ENCODE results near the gene CLPTM1L. TPM values are rescaled to one million over a fixed set of nuclear protein-coding genes. Genes with fewer than 3 reads are reported as not detected.
A peak's percentile ranks its signal among the peaks of the same experiment; 100 is the strongest.

CLPTM1L gene
- polyA plus RNA-seq, 2 of the 4 experiments (the other 2 are of a cell fraction) = 171 to 173 TPM

DNA sequence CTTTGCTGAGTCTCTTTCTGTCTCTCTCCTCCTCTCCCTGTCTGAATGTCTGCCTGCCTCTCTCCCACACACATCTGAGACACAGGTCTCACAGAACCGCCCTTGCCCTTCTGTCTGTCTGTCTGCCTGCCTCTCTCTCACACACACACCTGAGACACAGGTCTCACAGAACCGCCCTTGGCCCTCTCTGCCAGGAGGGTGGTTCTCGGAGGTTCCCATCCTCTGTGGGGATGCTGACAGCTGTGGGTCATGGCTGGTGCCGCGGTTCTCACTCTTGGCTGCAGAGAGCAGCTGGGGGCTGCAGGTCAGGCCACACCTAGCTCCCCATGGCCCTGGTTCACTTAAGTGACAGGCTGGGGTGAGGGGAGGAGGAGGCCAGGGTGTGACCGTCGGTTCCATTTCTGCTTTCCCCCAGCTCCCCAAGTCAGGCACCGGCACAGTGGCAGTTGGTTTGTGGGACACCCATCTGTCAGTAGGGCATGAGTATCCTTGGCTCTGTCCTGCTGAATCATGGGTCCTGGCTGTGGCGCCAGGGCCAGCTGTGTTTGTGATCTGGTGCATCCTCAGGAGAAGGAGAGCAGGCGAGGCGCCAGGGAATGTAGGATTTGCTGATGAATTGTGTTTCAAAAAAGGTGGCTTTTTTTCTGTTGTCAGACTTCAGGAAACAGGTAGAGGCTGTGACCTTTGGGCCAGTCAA, 42.3 kb upstream of the CLPTM1L start:
- POLR2A ChIA-PET = no interaction called here
- Histone ChIP-seq H3K4me2 (no peak overlapping the region), H3K9me3 (no peaks in the 10 kb centered on the region), H3K4me1 (0 out of 3 replicates have a peak, but pooled peaks cover 3% of the 10 kb centered on the region), H3K27ac (no peak overlapping the region), H3K4me3 (no peak overlapping the region)
- DNase-seq (ENCODE audit: low read depth in 1 of 2, low spot score in 1 of 2) (no peak), ATAC-seq (no peak), FAIRE-seq (no peak)
- no peak for TF ChIP-seq HDAC2 (IDR thresholded peaks at IDR 0.05)
- TF ChIP-seq CBX8 (IDR thresholded peaks at IDR 0.05) = no peak
- no peak for TF ChIP-seq FOXS1 (CRISPR knock-in tag; IDR thresholded peaks at IDR 0.05)
- TF ChIP-seq, protein P1, sequence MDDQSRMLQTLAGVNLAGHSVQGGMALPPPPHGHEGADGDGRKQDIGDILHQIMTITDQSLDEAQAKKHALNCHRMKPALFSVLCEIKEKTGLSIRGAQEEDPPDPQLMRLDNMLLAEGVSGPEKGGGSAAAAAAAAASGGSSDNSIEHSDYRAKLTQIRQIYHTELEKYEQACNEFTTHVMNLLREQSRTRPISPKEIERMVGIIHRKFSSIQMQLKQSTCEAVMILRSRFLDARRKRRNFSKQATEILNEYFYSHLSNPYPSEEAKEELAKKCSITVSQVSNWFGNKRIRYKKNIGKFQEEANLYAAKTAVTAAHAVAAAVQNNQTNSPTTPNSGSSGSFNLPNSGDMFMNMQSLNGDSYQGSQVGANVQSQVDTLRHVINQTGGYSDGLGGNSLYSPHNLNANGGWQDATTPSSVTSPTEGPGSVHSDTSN (IDR thresholded peaks at IDR 0.05) = no peak
- TF ChIP-seq MAZ (IDR thresholded peaks at IDR 0.05; ENCODE audit: borderline replicate concordance, low read depth, low read length) = no peak
- no peak for TF ChIP-seq HOXA7 (CRISPR knock-in tag; IDR thresholded peaks at IDR 0.05)
- TF ChIP-seq ESRRA (IDR thresholded peaks at IDR 0.05; ENCODE audit: borderline replicate concordance, low read length) = no peak
- no peak for TF ChIP-seq SMC3 (IDR thresholded peaks at IDR 0.05)
- no peak for TF ChIP-seq NR3C1 (IDR thresholded peaks at IDR 0.05)
- no peak for TF ChIP-seq CEBPB (IDR thresholded peaks at IDR 0.05)
- no peak for TF ChIP-seq BHLHE40 (IDR thresholded peaks at IDR 0.05; ENCODE audit: low read depth, low read length)
- no peak for TF ChIP-seq JUN (IDR thresholded peaks at IDR 0.05)
- TF ChIP-seq CHD2 (IDR thresholded peaks at IDR 0.05; ENCODE audit: low read length, partially characterized antibody) = no peak
- 76% methylated on average over 11 of the region's 11 CpGs for WGBS (ENCODE audit: missing lambda C conversion rate)
- CTCF ChIA-PET = no interaction called here

DNA sequence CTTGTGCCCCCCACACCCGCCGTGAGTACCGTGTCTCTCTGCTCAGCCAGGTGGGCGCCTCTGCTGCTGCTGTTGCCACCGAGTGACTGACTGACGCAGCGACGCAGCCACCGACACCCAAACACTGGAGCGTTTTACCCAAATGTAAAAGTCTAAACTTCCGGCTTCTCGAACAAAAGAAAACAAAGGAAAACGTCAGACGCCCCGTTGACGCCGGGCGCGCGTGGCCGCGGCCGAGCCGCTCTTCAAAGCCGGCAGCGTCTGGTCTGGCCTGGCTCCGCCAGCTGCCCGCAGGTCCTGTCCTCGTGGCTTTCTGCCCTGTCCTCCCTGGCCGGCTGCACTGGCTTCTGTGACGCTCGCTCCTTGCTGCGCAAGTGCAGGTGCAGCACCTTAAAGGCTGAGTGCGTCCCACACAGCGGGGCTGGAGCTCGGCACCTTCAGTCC, 41.4 kb upstream of the CLPTM1L start:
- no peak for TF ChIP-seq SMC3 (IDR thresholded peaks at IDR 0.05)
- 8% methylated on average over 28 of the region's 36 CpGs for WGBS (ENCODE audit: missing lambda C conversion rate)
- peak; percentile 36 to 56; a peak in 5 of 6 replicates for ATAC-seq
- ChIA-PET POLR2A (interaction anchor here (1.2 kb wide), 1 partner anchor 248 kb away, joined by 3 read pairs; no protein-coding TSS in a partner anchor), CTCF (no interaction called here)
- no peak for FAIRE-seq
- no peaks in the 10 kb centered on the region for H3K9me3 ChIP-seq
- H3K4me2 ChIP-seq = peak overlapping the region; percentile 86
- peak overlapping the region; percentile 57 for H3K4me3 ChIP-seq
- H3K4me1 ChIP-seq = 0 out of 3 replicates have a peak, but pooled peaks cover 3% of the 10 kb centered on the region
- H3K27ac ChIP-seq = peak overlapping the region; percentile 60 to 85
- DNase-seq (ENCODE audit: low read depth in 1 of 2, low spot score in 1 of 2) = peak in 1 of 2 experiments; percentile 26

DNA sequence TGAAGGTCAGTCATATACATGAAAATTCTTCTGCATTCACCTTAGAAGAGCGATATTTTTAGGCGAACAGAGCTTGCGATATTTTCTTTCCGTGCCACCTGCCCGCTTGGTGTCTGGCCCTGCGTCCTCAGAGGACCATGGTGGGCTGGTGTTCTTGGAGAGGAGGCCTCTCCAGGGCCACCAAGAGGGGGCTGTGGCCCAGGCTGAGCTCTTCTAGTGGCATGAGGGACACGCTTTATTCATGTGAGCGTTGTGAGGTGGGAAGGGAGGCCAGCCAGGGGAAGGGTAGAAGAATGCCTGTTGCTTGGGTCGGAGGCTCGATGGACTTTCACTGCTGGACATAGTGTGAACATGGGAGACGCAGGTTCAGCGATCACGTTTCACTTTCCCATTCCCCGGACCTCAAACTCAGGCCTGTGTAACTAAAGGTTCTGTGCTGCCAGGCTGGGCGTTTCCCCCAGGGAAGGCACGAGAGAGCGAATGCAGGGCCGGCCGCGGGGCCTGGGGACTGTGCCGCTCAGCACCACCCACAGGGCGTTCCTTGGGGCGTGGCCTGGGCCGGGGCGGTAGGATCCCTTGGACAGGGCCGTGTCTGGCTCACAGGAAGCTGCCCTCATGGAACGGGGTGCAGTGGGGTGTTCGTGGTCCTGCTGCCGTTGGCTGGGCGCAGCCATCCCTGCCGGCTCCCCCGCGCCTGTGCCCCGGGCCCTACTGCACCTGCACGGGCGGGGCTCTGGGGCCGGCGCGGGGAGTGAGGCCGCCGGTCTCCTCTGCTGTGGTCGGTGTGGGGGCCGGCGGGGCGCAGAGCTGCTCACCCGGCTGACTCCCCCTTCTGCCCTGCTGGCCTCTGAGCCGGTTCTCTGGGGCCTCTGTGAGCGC, 40.7 kb upstream of the CLPTM1L start:
- H3K27ac ChIP-seq = peak overlapping the region; percentile 60 to 85
- WGBS (ENCODE audit: missing lambda C conversion rate) = 38% methylated on average over 19 of the region's 48 CpGs
- no peak for FAIRE-seq
- peak overlapping the region; percentile 57 for H3K4me3 ChIP-seq
- ChIA-PET POLR2A (interaction anchor here (1.2 kb wide), 1 partner anchor 248 kb away, joined by 3 read pairs; no protein-coding TSS in a partner anchor), CTCF (interaction anchor here (0.7 to 1.7 kb wide), 5 partner anchors 11 to 260 kb away, joined by 3 to 6 read pairs (median 3); no protein-coding TSS in a partner anchor)
- H3K4me2 ChIP-seq = peak overlapping the region; percentile 86
- TF ChIP-seq, protein P2, sequence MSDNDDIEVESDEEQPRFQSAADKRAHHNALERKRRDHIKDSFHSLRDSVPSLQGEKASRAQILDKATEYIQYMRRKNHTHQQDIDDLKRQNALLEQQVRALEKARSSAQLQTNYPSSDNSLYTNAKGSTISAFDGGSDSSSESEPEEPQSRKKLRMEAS (IDR thresholded peaks at IDR 0.05) = peak; percentile 10; the same call in 1 of the 2 replicates
- TF ChIP-seq, protein P3, sequence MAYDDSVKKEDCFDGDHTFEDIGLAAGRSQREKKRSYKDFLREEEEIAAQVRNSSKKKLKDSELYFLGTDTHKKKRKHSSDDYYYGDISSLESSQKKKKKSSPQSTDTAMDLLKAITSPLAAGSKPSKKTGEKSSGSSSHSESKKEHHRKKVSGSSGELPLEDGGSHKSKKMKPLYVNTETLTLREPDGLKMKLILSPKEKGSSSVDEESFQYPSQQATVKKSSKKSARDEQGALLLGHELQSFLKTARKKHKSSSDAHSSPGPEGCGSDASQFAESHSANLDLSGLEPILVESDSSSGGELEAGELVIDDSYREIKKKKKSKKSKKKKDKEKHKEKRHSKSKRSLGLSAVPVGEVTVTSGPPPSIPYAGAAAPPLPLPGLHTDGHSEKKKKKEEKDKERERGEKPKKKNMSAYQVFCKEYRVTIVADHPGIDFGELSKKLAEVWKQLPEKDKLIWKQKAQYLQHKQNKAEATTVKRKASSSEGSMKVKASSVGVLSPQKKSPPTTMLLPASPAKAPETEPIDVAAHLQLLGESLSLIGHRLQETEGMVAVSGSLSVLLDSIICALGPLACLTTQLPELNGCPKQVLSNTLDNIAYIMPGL (CRISPR knock-in tag; IDR thresholded peaks at IDR 0.05; ENCODE audit: borderline replicate concordance) = no peak
- TF ChIP-seq HOXB13 (CRISPR knock-in tag; IDR thresholded peaks at IDR 0.05; ENCODE audit: low read depth) (no peak), JUN (IDR thresholded peaks at IDR 0.05) (0 out of 5 replicates have a peak, but pooled peaks of 1 of the 2 experiments have one; percentile 24)
- DNase-seq (ENCODE audit: low read depth in 1 of 2, low spot score in 1 of 2) = peak; percentile 55 to 84
- 0 out of 3 replicates have a peak, but pooled peaks cover 3% of the 10 kb centered on the region for H3K4me1 ChIP-seq
- no peaks in the 10 kb centered on the region for H3K9me3 ChIP-seq
- ATAC-seq = peak; percentile 90 to 96
